Measurements from ENCODE around the gene ACOT4.

DNA sequence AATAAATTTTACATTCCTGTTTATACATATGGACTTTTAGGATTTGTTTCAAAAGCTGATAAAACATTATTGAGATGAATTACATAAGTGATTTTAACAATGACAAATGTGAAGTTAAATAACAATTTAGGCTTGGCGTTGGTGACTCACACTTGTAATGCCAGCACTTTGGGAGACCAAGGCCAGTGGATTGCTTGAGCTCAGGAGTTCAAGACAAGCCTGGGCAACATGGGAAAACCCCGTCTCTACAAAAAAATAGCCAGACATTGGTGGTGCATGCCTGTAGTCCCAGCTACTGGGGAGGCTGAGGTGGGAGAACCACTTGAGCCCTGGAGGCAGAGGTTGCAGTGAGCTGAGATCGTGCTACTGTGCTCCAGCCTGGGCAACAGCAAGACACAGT is 15.3 kb upstream of the ACOT4 start:
- TF ChIP-seq POLR2A (IDR thresholded peaks at IDR 0.05; ENCODE audit: low read depth, low read length) (no peak), POLR2AphosphoS5 (IDR thresholded peaks at IDR 0.05; ENCODE audit: low read depth, low read length) (no peak), TAF1 (IDR thresholded peaks at IDR 0.05; ENCODE audit: borderline replicate concordance, low read depth, low read length) (no peak)

Measured in GM12892 (cell line).